K562 (cell line): ENCODE data around the gene IRF3. TPM values are rescaled to one million over a fixed set of nuclear protein-coding genes. Genes with fewer than 3 reads are reported as not detected.

Experiments used
- ATAC-seq: fragments of 200-7000 bp; cut with Tn5 transposase; 3 replicates; pipeline ENCODE4 v1.9.1; 2020; ENCODE audit warnings: moderate library complexity
- BruUV-seq: library from RNA; stranded (reverse); fragments of 400-500 nt; replicated peaks from 2 replicates; lab custom pipeline; 2021; lab: Mats Ljungman, UMichigan
- CTCF ChIA-PET: fragments of 300-600 bp; formaldehyde crosslinking; extraction: SDS; loops from one replicate; lab custom pipeline; 2021; ENCODE audit warnings: low intra/inter-chr PET ratio; lab: Yijun Ruan, JAX
- POLR2A ChIA-PET: fragments of 300-600, 350-650 bp; sonication (Branson Sonifier 250); formaldehyde crosslinking; extraction: SDS; loops from one replicate; lab custom pipeline; 2021; ENCODE audit warnings: antibody characterized with exemption, inconsistent platforms; lab: Yijun Ruan, JAX
- DNase-seq, 4 experiments: peaks; one replicate each; pipeline versions ENCODE4 v3.0.0 to v3.0.0-alpha.2; 2011 to 2018; ENCODE audit warnings: low spot score in 3 of 4, mixed read lengths in 3 of 4; ENCODE audit errors: extremely low read depth in 1 of 4
- FAIRE-seq: peaks from 2 replicates; lab custom pipeline; 2011; peaks lifted over from hg19 to GRCh38; lab: Jason Lieb, UNC
- H2AFZ ChIP-seq: 2 replicates; pipeline ENCODE4 v1.6.0; 2011; ENCODE audit warnings: low read depth, low read length, control low read depth, inconsistent platforms
- H3K27ac ChIP-seq: fragments of 200-600 bp; 3 replicates; pipeline ENCODE4 v1.8.0; 2011; ENCODE audit warnings: low read depth, mild to moderate bottlenecking, control low read depth, inconsistent platforms, low read length, moderate library complexity, mixed read lengths; ENCODE audit errors: extremely low read depth
- H3K27me3 ChIP-seq, 2 experiments: fragments of 300-600 bp in 1 of 2; 2 replicates in 1 of 2; 3 replicates in 1 of 2; pipeline versions ENCODE4 v1.6.0 to v1.8.0; 2011; ENCODE audit warnings: inconsistent platforms in 2 of 2, low read length in 2 of 2, mild to moderate bottlenecking in 1 of 2, mixed read lengths in 1 of 2, moderate library complexity in 1 of 2; ENCODE audit not compliant: control insufficient read depth in 2 of 2, insufficient read depth in 2 of 2
- H3K36me3 ChIP-seq: fragments of 300-600 bp; 3 replicates; pipeline ENCODE4 v1.8.0; 2011; ENCODE audit warnings: mild to moderate bottlenecking, low read length, inconsistent platforms; ENCODE audit not compliant: control insufficient read depth, insufficient read depth
- H3K4me1 ChIP-seq, 2 experiments: fragments of 200-600 bp in 1 of 2; replicated peaks in 1 of 2; 2 replicates in 1 of 2; 3 replicates in 1 of 2; pipeline versions ENCODE4 v1.5.1 to v1.8.0; 2011; ENCODE audit warnings: inconsistent platforms in 2 of 2, low read length in 2 of 2, mild to moderate bottlenecking in 1 of 2, mixed read lengths in 1 of 2, moderate library complexity in 1 of 2; ENCODE audit not compliant: control insufficient read depth in 2 of 2, insufficient read depth in 2 of 2
- H3K4me2 ChIP-seq: 2 replicates; pipeline ENCODE4 v1.6.1; 2011; ENCODE audit warnings: low read length, control low read depth, inconsistent platforms, mixed read lengths; ENCODE audit not compliant: insufficient read depth
- H3K4me3 ChIP-seq: fragments of 200-600 bp; sonication (generic), shearing (Covaris generic); 2 replicates; pipeline ENCODE4 v1.5.1; 2016; ENCODE audit warnings: control low read depth, inconsistent platforms
- H3K79me2 ChIP-seq: fragments of 200-600 bp; 3 replicates; pipeline ENCODE4 v1.8.0; 2011; ENCODE audit warnings: low read length, inconsistent platforms; ENCODE audit not compliant: control insufficient read depth, insufficient read depth
- H3K9ac ChIP-seq, 2 experiments: 2 replicates each; pipeline versions ENCODE4 v1.6.0 to v1.6.1; 2011; ENCODE audit warnings: low read depth in 2 of 2, low read length in 2 of 2, control low read depth in 1 of 2, inconsistent platforms in 1 of 2, mild to moderate bottlenecking in 1 of 2, mixed read lengths in 1 of 2; ENCODE audit not compliant: insufficient read depth in 1 of 2
- H3K9me1 ChIP-seq: one replicate; pipeline ENCODE4 v1.6.0; 2011; ENCODE audit warnings: inconsistent platforms, mild to moderate bottlenecking, low read length, moderate library complexity; ENCODE audit not compliant: control insufficient read depth, insufficient read depth
- H3K9me3 ChIP-seq: replicated peaks from 2 replicates; pipeline ENCODE4 v1.5.1; 2011; ENCODE audit warnings: low read depth, low read length, inconsistent platforms; ENCODE audit not compliant: control insufficient read depth, insufficient read depth
- H4K20me1 ChIP-seq: replicated peaks from 2 replicates; pipeline ENCODE4 v1.6.1; 2011; ENCODE audit warnings: low read length, inconsistent platforms, mixed read lengths; ENCODE audit not compliant: control insufficient read depth, insufficient read depth
- E2F3 ChIP-seq: fragments of 250-450 bp; sonication (Bioruptor Pico); IDR thresholded peaks from 2 replicates; pipeline ENCODE4 v1.4.0; 2020; ENCODE audit warnings: mild to moderate bottlenecking
- E2F6 ChIP-seq, 2 experiments: IDR thresholded peaks; 2 replicates each; pipeline ENCODE4 v1.6.1; 2011; ENCODE audit warnings: borderline replicate concordance in 1 of 2, control low read depth in 1 of 2, low read depth in 1 of 2, low read length in 1 of 2, mild to moderate bottlenecking in 1 of 2, mixed read lengths in 1 of 2, moderate library complexity in 1 of 2; ENCODE audit not compliant: insufficient read depth in 1 of 2, insufficient read length in 1 of 2, poor library complexity in 1 of 2, severe bottlenecking in 1 of 2; ENCODE audit errors: extremely low read depth in 1 of 2
- GABPA ChIP-seq: fragments of 200-800 bp; sonication (Bioruptor generic); conservative IDR thresholded peaks from 2 replicates; pipeline ENCODE4 v1.6.1; 2016; ENCODE audit warnings: low read depth, missing genetic modification characterization, missing compliant biosample characterization
- NR3C1 ChIP-seq: sonication (generic); formaldehyde crosslinking; IDR thresholded peaks from 2 replicates; pipeline ENCODE4 v1.8.1; 2022; ENCODE audit warnings: missing genetic modification reagents
- PCBP1 ChIP-seq: fragments of 200-400 bp; formaldehyde crosslinking; IDR thresholded peaks from 2 replicates; pipeline ENCODE4 v1.6.1; 2018; ENCODE audit warnings: mild to moderate bottlenecking, low read depth, low read length; ENCODE audit not compliant: poor library complexity, severe bottlenecking
- POU5F1 ChIP-seq: fragments of 150-350 bp; IDR thresholded peaks from 2 replicates; pipeline ENCODE4 v1.6.1; 2014; ENCODE audit warnings: borderline replicate concordance, low read length, low read depth, mild to moderate bottlenecking; ENCODE audit not compliant: partially characterized antibody
- RBFOX2 ChIP-seq: fragments of 200-400 bp; formaldehyde crosslinking; IDR thresholded peaks from 2 replicates; pipeline ENCODE4 v1.6.1; 2017; ENCODE audit warnings: low read depth, mild to moderate bottlenecking, low read length, moderate library complexity
- WGBS: fragments of 100-300 bp; shearing (Covaris generic); methylation state at CpG from one replicate; pipeline ENCODE4 v1.1.6; 2016; ENCODE audit warnings: low coverage, mixed read lengths; ENCODE audit not compliant: insufficient coverage; ENCODE audit errors: missing lambda C conversion rate; 5-methylcytosine and 5-hydroxymethylcytosine counted together
- in situ Hi-C: fragments of 300-500 bp; cut with MboI; formaldehyde crosslinking; loops from 4 replicates; pipeline ENCODE4 v1.15.0; 2018; ENCODE audit warnings: inconsistent platforms, mixed read lengths
- intact Hi-C: fragments of 100-400 bp; cut with micrococcal nuclease; formaldehyde crosslinking; loops from 2 replicates; pipeline ENCODE4 v1.14.2; 2022
- polyA plus RNA-seq, 8 experiments: library from polyadenylated mRNA; depleted of rRNA in 4 of 8; stranded (reverse) in 5 of 8; unstranded in 3 of 8; fragments of >200 nt; fragmentation: Nextera tagmentation in 2 of 8; fragmentation: Illumina TruSeq in 1 of 8; extraction: Ambion mirVana in 2 of 8; extraction: Trizol in 1 of 8; gene quantifications; 2 replicates each; pipeline versions ENCODE4 v1.2.1 to v1.2.3, GENCODE V29; 2011 to 2014; ENCODE audit warnings: inconsistent platforms in 1 of 8, missing spikeins in 1 of 8
- total RNA-seq, 7 experiments: library from RNA; depleted of rRNA in 6 of 7; stranded (reverse); fragments of >200 nt in 6 of 7; fragmentation: Illumina TruSeq in 2 of 7; extraction: Trizol in 2 of 7; gene quantifications; 2 replicates each; pipeline versions ENCODE4 v1.2.1 to v1.2.3, GENCODE V29; 2011 to 2021; ENCODE audit warnings: low replicate concordance in 1 of 7

The IRF3 gene
- total and polyA plus RNA-seq, 9 of the 15 experiments (the other 6 are each of a cell fraction or from before 2014, with no cell fraction given) = 7.5 to 145 (median 65.4) TPM

- no peak for TF ChIP-seq NR3C1
- TF ChIP-seq E2F6 (IDR thresholded peaks at IDR 0.05; ENCODE audit: borderline replicate concordance in 1 of 2, extremely low read depth in 1 of 2, insufficient read depth in 1 of 2, insufficient read length in 1 of 2, low read depth in 1 of 2, low read length in 1 of 2, poor library complexity in 1 of 2, severe bottlenecking in 1 of 2) = no peak
Observed at GRCh38 chr19:49646586-49646985, 19.1 kb downstream of the IRF3 start (continued).

- no peak for FAIRE-seq
Observed at GRCh38 chr19:49645995-49646394, 19.7 kb downstream of the IRF3 start.

More at GRCh38 chr19:49645995-49646394, 19.7 kb downstream of the IRF3 start:
- H3K9ac ChIP-seq = peak overlapping the region in 1 of 2 experiments; percentile 80; a peak in 1 of 4 replicates
- CTCF ChIA-PET = no interaction called here
- H3K27me3 ChIP-seq = no peaks in the 10 kb centered on the region
- intact Hi-C loops = no loop called here
- in situ Hi-C loops = no loop called here
- TF ChIP-seq PCBP1 (no peak), GABPA (tag) (no peak), POU5F1 (no peak), E2F3 (no peak), RBFOX2 (0 out of 2 replicates have a peak, but pooled peaks have one; percentile 3)
- POLR2A ChIA-PET = interaction anchor here (1.1 kb wide), 1 partner anchor 12 kb away, joined by 3 read pairs; no protein-coding TSS in a partner anchor
- DNase-seq (no peak), ATAC-seq (no peak)
- no peak overlapping the region for H3K4me2 ChIP-seq
- no TSS peak for BruUV-seq
- peaks cover 17 to 26% of the 10 kb centered on the region in 2 experiments; a peak in 4 of 5 replicates for H3K4me1 ChIP-seq
- H3K27ac ChIP-seq = no peak overlapping the region
- peaks cover 45% of the 10 kb centered on the region for H3K79me2 ChIP-seq
- no peaks in the 10 kb centered on the region for H3K9me1 ChIP-seq
- no peaks in the 10 kb centered on the region for H4K20me1 ChIP-seq
- no peaks in the 10 kb centered on the region for H3K9me3 ChIP-seq
- 94% methylated on average over 13 of the region's 13 CpGs for WGBS
- H2AFZ ChIP-seq = no peak overlapping the region
- H3K36me3 ChIP-seq = peaks cover 66% of the 10 kb centered on the region; the same call in 2 of the 3 replicates
- no peak overlapping the region for H3K4me3 ChIP-seq
